MM.1S (cell line): Measurements from ENCODE around the gene CFAP74.

ENCODE experiments used
- DNase-seq: peaks from one replicate; pipeline ENCODE4 v3.0.0-alpha.2; 2015
- H2AFZ ChIP-seq: fragments of 300-600 bp; sonication (generic); 2 replicates; pipeline ENCODE4 v1.6.0; 2016; ENCODE audit warnings: antibody characterized with exemption, low read length
- H3F3A ChIP-seq: fragments of 300-600 bp; sonication (generic); 2 replicates; pipeline ENCODE4 v1.6.1; 2016; ENCODE audit warnings: mild to moderate bottlenecking, antibody characterized with exemption, low read length, moderate library complexity, mixed read lengths; ENCODE audit not compliant: insufficient read depth
- H3K27ac ChIP-seq: fragments of 300-600 bp; sonication (generic); 2 replicates; pipeline ENCODE4 v1.5.1; 2016; ENCODE audit warnings: mild to moderate bottlenecking, low read length
- H3K27me3 ChIP-seq: fragments of 300-600 bp; sonication (generic); replicated peaks from 2 replicates; pipeline ENCODE4 v1.6.0; 2016; ENCODE audit warnings: low read length; ENCODE audit not compliant: insufficient read depth
- H3K36me3 ChIP-seq: fragments of 300-600 bp; sonication (generic); replicated peaks from 2 replicates; pipeline ENCODE4 v1.6.1; 2016; ENCODE audit warnings: mild to moderate bottlenecking, low read length, mixed read lengths; ENCODE audit not compliant: insufficient read depth
- H3K4me1 ChIP-seq: fragments of 300-600 bp; sonication (generic); 2 replicates; pipeline ENCODE4 v1.6.1; 2016; ENCODE audit warnings: low read length, mixed read lengths
- H3K4me2 ChIP-seq: fragments of 300-600 bp; sonication (generic); 2 replicates; pipeline ENCODE4 v1.6.0; 2016; ENCODE audit warnings: low read depth, low read length
- H3K4me3 ChIP-seq: fragments of 300-600 bp; sonication (generic); 2 replicates; pipeline ENCODE4 v1.5.1; 2016; ENCODE audit warnings: low read length, mixed read lengths
- H3K79me2 ChIP-seq: fragments of 300-600 bp; sonication (generic); 2 replicates; pipeline ENCODE4 v1.6.1; 2016; ENCODE audit warnings: mixed run types, low read length, mixed read lengths
- H3K9ac ChIP-seq: fragments of 300-600 bp; sonication (generic); 2 replicates; pipeline ENCODE4 v1.6.1; 2016; ENCODE audit warnings: low read length, mixed read lengths
- H3K9me2 ChIP-seq: fragments of 300-600 bp; sonication (generic); replicated peaks from 2 replicates; pipeline ENCODE4 v1.6.1; 2016; ENCODE audit warnings: mild to moderate bottlenecking, low read length, mixed read lengths; ENCODE audit not compliant: insufficient read depth
- H3K9me3 ChIP-seq: fragments of 300-600 bp; sonication (generic); replicated peaks from 2 replicates; pipeline ENCODE4 v1.6.1; 2016; ENCODE audit warnings: mild to moderate bottlenecking, low read length, mixed read lengths; ENCODE audit not compliant: insufficient read depth
- H4K20me1 ChIP-seq: fragments of 300-600 bp; sonication (generic); 2 replicates; pipeline ENCODE4 v1.6.1; 2016; ENCODE audit warnings: mild to moderate bottlenecking, low read length, moderate library complexity, mixed read lengths; ENCODE audit not compliant: insufficient read depth
- CTCF ChIP-seq: fragments of 300-600 bp; sonication (generic); IDR thresholded peaks from 2 replicates; pipeline ENCODE4 v1.5.1; 2016; ENCODE audit warnings: antibody characterized with exemption, low read length, mixed read lengths
- EZH2 ChIP-seq: fragments of 300-600 bp; sonication (generic); optimal IDR thresholded peaks from 2 replicates; pipeline ENCODE3; 2017; ENCODE audit warnings: low read depth, mild to moderate bottlenecking, antibody characterized with exemption, low read length, mixed read lengths
- EZH2phosphoT487 ChIP-seq: fragments of 300-600 bp; sonication (generic); IDR thresholded peaks from 2 replicates; pipeline ENCODE4 v1.6.1; 2018; ENCODE audit warnings: antibody characterized with exemption, low read length

Gene CFAP74

GRCh38 chr1:1988061-1988945 lies 15.3 kb downstream of the CFAP74 start:
- Histone ChIP-seq H2AFZ (no peak overlapping the region), H4K20me1 (no peaks in the 10 kb centered on the region), H3K27me3 (peaks cover 86% of the 10 kb centered on the region), H3K4me3 (no peak overlapping the region), H3K9ac (no peak overlapping the region), H3K4me1 (no peaks in the 10 kb centered on the region), H3K79me2 (no peaks in the 10 kb centered on the region), H3K9me3 (no peaks in the 10 kb centered on the region), H3K36me3 (no peaks in the 10 kb centered on the region), H3F3A (no peaks in the 10 kb centered on the region), H3K27ac (no peak overlapping the region), H3K4me2 (no peak overlapping the region), H3K9me2 (no peaks in the 10 kb centered on the region)
- no peak for TF ChIP-seq EZH2phosphoT487
- TF ChIP-seq CTCF, result no peak
- TF ChIP-seq EZH2, result no peak
- DNase-seq, result no peak

- no peak overlapping the region for H3K4me3 ChIP-seq
- H3K9ac ChIP-seq, result no peak overlapping the region
- H2AFZ ChIP-seq, result no peak overlapping the region
- no peaks in the 10 kb centered on the region for H3K4me1 ChIP-seq
- H3K79me2 ChIP-seq, result no peaks in the 10 kb centered on the region
- H3K36me3 ChIP-seq, result no peaks in the 10 kb centered on the region
- no peak overlapping the region for H3K27ac ChIP-seq
- H4K20me1 ChIP-seq, result no peaks in the 10 kb centered on the region
- H3F3A ChIP-seq, result no peaks in the 10 kb centered on the region
- DNase-seq, result no peak
- H3K9me3 ChIP-seq, result no peaks in the 10 kb centered on the region
- H3K4me2 ChIP-seq, result no peak overlapping the region
- TF ChIP-seq EZH2 (no peak), CTCF (no peak), EZH2phosphoT487 (no peak)
- H3K27me3 ChIP-seq, result peaks cover 86% of the 10 kb centered on the region
- H3K9me2 ChIP-seq, result no peaks in the 10 kb centered on the region
Measured at GRCh38 chr1:1987142-1987510, 16.5 kb downstream of the CFAP74 start.

GRCh38 chr1:1986451-1987141 lies 17.0 kb downstream of the CFAP74 start:
- no peaks in the 10 kb centered on the region for H3K36me3 ChIP-seq
- H3K4me2 ChIP-seq, result no peak overlapping the region
- no peaks in the 10 kb centered on the region for H3K9me2 ChIP-seq
- no peak overlapping the region for H2AFZ ChIP-seq
- H3K27me3 ChIP-seq, result peaks cover 83% of the 10 kb centered on the region
- no peaks in the 10 kb centered on the region for H3K79me2 ChIP-seq
- no peak overlapping the region for H3K27ac ChIP-seq
- H3K4me3 ChIP-seq, result no peak overlapping the region
- DNase-seq, result no peak
- H4K20me1 ChIP-seq, result no peaks in the 10 kb centered on the region
- no peak overlapping the region for H3K9ac ChIP-seq
- TF ChIP-seq CTCF (no peak), EZH2 (no peak), EZH2phosphoT487 (no peak)
- H3K4me1 ChIP-seq, result no peaks in the 10 kb centered on the region
- no peaks in the 10 kb centered on the region for H3K9me3 ChIP-seq
- H3F3A ChIP-seq, result no peaks in the 10 kb centered on the region
